ENCODE measurements around the gene CBLL1.

DNA sequence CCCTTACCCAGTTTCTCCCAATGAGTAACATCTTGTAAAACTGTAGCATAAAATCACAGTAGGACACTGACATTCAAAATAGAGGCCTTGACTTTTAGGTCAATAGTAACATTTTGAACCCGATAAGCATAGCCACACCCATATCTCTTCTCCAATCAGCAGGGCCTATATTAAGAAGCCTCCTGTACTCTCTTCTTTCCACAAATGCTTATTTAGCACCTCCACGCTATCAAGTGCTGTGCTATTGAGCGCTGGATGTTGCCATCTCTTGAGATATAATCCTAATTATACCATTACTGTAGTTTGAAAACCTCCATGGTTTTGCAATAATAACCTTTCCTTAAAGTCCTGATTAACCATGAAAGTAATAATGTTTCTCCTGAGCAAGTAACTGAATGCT lies 40.1 kb upstream of the CBLL1 start:
- TF ChIP-seq, protein P1, sequence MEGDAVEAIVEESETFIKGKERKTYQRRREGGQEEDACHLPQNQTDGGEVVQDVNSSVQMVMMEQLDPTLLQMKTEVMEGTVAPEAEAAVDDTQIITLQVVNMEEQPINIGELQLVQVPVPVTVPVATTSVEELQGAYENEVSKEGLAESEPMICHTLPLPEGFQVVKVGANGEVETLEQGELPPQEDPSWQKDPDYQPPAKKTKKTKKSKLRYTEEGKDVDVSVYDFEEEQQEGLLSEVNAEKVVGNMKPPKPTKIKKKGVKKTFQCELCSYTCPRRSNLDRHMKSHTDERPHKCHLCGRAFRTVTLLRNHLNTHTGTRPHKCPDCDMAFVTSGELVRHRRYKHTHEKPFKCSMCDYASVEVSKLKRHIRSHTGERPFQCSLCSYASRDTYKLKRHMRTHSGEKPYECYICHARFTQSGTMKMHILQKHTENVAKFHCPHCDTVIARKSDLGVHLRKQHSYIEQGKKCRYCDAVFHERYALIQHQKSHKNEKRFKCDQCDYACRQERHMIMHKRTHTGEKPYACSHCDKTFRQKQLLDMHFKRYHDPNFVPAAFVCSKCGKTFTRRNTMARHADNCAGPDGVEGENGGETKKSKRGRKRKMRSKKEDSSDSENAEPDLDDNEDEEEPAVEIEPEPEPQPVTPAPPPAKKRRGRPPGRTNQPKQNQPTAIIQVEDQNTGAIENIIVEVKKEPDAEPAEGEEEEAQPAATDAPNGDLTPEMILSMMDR (IDR thresholded peaks at IDR 0.05) = no peak
- TF ChIP-seq POLR2A (IDR thresholded peaks at IDR 0.05) = no peak
